Loucy (cell line): ENCODE measurements around the gene AHCYL1.

Experiments used
- EZH2phosphoT487 ChIP-seq: fragments of 200-600 bp; IDR thresholded peaks from 2 replicates; pipeline ENCODE4 v1.6.1; 2018; ENCODE audit warnings: antibody characterized with exemption, mild to moderate bottlenecking, moderate library complexity, borderline replicate concordance
- TF ChIP-seq, protein P1 (sequence below): fragments of 200-600 bp; sonication (generic); conservative IDR thresholded peaks from 2 replicates; pipeline ENCODE4 v1.5.1; 2014; ENCODE audit warnings: mild to moderate bottlenecking, antibody characterized with exemption, low read length

DNA sequence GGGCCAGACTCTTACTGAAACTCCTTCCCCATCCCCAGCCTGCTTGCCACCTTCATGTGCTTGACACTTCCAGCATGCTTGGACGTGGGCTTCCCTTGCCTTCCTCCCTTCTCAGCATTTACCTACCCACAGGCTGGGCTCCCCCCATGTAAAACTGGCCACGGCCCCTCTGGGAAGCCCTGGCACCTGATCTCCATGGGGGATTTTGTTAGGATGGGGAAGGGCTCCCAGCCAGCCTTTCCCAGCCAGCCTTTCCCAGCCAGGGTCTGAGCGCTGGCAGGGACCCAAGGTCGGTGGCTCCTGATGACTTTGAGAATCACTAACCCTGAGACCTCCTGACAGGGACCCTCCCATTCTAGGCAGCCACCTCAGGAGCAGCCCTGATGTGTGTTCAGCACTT is 79.2 kb downstream of the AHCYL1 start:
- TF ChIP-seq, protein P1, sequence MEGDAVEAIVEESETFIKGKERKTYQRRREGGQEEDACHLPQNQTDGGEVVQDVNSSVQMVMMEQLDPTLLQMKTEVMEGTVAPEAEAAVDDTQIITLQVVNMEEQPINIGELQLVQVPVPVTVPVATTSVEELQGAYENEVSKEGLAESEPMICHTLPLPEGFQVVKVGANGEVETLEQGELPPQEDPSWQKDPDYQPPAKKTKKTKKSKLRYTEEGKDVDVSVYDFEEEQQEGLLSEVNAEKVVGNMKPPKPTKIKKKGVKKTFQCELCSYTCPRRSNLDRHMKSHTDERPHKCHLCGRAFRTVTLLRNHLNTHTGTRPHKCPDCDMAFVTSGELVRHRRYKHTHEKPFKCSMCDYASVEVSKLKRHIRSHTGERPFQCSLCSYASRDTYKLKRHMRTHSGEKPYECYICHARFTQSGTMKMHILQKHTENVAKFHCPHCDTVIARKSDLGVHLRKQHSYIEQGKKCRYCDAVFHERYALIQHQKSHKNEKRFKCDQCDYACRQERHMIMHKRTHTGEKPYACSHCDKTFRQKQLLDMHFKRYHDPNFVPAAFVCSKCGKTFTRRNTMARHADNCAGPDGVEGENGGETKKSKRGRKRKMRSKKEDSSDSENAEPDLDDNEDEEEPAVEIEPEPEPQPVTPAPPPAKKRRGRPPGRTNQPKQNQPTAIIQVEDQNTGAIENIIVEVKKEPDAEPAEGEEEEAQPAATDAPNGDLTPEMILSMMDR, result no peak
- no peak for TF ChIP-seq EZH2phosphoT487
